HFFc6 (cell line): ENCODE data around the gene PLPPR5. TPM values are rescaled to one million over a fixed set of nuclear protein-coding genes. Genes with fewer than 3 reads are reported as not detected.

Experiments
- DNase-seq: peaks from one replicate; pipeline ENCODE4 v3.0.0-alpha.2; 2018
- H3K27ac Mint-ChIP-seq: 2 replicates; pipeline ENCODE4 v1.8.0; 2020; ENCODE audit warnings: mild to moderate bottlenecking, mixed read lengths
- H3K27me3 Mint-ChIP-seq: 2 replicates; pipeline ENCODE4 v1.8.0; 2021; ENCODE audit warnings: mild to moderate bottlenecking, moderate library complexity, mixed read lengths; ENCODE audit not compliant: insufficient read depth
- H3K36me3 Mint-ChIP-seq: 2 replicates; pipeline ENCODE4 v1.8.0; 2021; ENCODE audit warnings: low read depth, mixed read lengths
- H3K4me1 Mint-ChIP-seq: 2 replicates; pipeline ENCODE4 v1.8.0; 2020; ENCODE audit warnings: low read depth, mixed read lengths
- H3K4me3 Mint-ChIP-seq: 2 replicates; pipeline ENCODE4 v1.8.0; 2020; ENCODE audit warnings: mild to moderate bottlenecking, moderate library complexity, mixed read lengths
- H3K9me3 Mint-ChIP-seq: 2 replicates; pipeline ENCODE4 v1.8.0; 2020; ENCODE audit warnings: mild to moderate bottlenecking, mixed read lengths
- CTCF ChIP-seq: fragments of 200-600 bp; sonication (generic); IDR thresholded peaks from 2 replicates; pipeline ENCODE4 v1.5.0; 2021; ENCODE audit warnings: antibody characterized with exemption, mild to moderate bottlenecking
- total RNA-seq, 6 experiments: library from RNA; stranded (reverse); fragmentation: NEBNext Ultra II Directional; extraction: Animal tissue kit (Norgen Biotek cat#: 25700); gene quantifications; 2 replicates in 1 of 6; 3 replicates in 5 of 6; pipeline ENCODE4 v1.2.3, GENCODE V29; 2021

The PLPPR5 gene
- total RNA-seq, 6 experiments from 2014 or later, result 0.05 to 0.19 TPM; not detected in 4

GRCh38 chr1:98919652-98920051 is 85.0 kb downstream of the PLPPR5 start:
- no peak for DNase-seq
- Mint-ChIP-seq H3K36me3 (peaks cover 4% of the 10 kb centered on the region; the same call in 1 of the 2 replicates), H3K4me3 (peak overlapping the region; percentile 37; the same call in 1 of the 2 replicates), H3K27ac (peak overlapping the region; percentile 82), H3K4me1 (peaks cover 60% of the 10 kb centered on the region), H3K9me3 (no peaks in the 10 kb centered on the region), H3K27me3 (0 out of 2 replicates have a peak, but pooled peaks cover 1% of the 10 kb centered on the region)
- no peak for TF ChIP-seq CTCF

DNA sequence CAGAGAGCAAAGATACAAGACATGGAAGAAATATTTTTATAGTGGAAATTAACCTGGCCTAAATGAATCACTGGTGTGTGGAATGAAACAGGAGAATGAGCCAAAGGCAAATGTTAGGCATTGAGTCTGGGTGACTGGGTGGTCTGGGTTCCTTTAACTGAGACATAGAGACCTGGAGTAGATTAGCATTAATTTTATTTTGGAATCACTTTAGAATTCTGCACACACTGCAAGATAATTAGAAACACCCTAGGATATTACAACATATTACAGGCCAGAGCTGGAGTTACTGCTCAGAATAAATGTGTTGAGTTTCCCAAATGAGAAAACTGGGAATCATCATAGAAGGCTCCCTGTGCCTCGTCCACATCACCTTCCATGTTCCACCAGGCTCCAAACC is 85.5 kb downstream of the PLPPR5 start:
- Mint-ChIP-seq H3K36me3 (peaks cover 4% of the 10 kb centered on the region; the same call in 1 of the 2 replicates), H3K4me1 (peaks cover 56% of the 10 kb centered on the region), H3K27ac (peak overlapping the region; percentile 5; the same call in 1 of the 2 replicates), H3K9me3 (no peaks in the 10 kb centered on the region), H3K27me3 (0 out of 2 replicates have a peak, but pooled peaks cover 1% of the 10 kb centered on the region), H3K4me3 (no peak overlapping the region)
- DNase-seq, result no peak
- no peak for TF ChIP-seq CTCF

- TF ChIP-seq CTCF, result no peak
- no peaks in the 10 kb centered on the region for H3K36me3 Mint-ChIP-seq
- no peak for DNase-seq
- H3K27ac Mint-ChIP-seq, result no peak overlapping the region
- H3K9me3 Mint-ChIP-seq, result no peaks in the 10 kb centered on the region
- no peak overlapping the region for H3K4me3 Mint-ChIP-seq
- H3K4me1 Mint-ChIP-seq, result peaks cover 15% of the 10 kb centered on the region
- H3K27me3 Mint-ChIP-seq, result 0 out of 2 replicates have a peak, but pooled peaks cover 1% of the 10 kb centered on the region
These were observed 90.1 kb downstream of the PLPPR5 start for GRCh38 chr1:98914547-98914946.

- Mint-ChIP-seq H3K36me3 (no peaks in the 10 kb centered on the region), H3K27me3 (0 out of 2 replicates have a peak, but pooled peaks cover 2% of the 10 kb centered on the region), H3K4me3 (no peak overlapping the region), H3K4me1 (peaks cover 13% of the 10 kb centered on the region), H3K27ac (no peak overlapping the region), H3K9me3 (no peaks in the 10 kb centered on the region)
- no peak for TF ChIP-seq CTCF
- no peak for DNase-seq
These were observed 93.8 kb downstream of the PLPPR5 start for GRCh38 chr1:98910827-98911226.

DNA sequence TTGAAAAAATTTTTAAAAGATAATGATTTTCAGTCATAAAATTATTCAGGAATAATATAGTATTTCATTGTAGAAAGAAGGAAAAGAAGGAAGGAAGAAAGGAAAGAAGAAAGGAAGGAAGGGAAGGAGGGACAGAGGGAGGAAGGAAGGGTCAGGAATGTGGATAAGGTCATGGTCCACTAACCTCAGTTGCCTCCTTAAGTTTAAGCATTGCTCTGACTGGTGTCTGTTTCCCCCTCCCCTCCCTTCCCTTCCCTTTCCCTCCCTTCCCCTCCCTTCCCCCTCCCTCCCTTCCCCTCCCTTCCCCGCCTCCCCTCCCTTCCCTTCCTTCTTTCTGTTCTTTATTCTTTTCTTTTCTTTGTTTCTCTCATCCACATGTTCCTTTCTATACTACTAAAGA is 95.7 kb downstream of the PLPPR5 start:
- H3K9me3 Mint-ChIP-seq, result no peaks in the 10 kb centered on the region
- H3K4me1 Mint-ChIP-seq, result peaks cover 22% of the 10 kb centered on the region
- no peak for DNase-seq
- H3K27me3 Mint-ChIP-seq, result 0 out of 2 replicates have a peak, but pooled peaks cover 2% of the 10 kb centered on the region
- no peaks in the 10 kb centered on the region for H3K36me3 Mint-ChIP-seq
- H3K27ac Mint-ChIP-seq, result no peak overlapping the region
- TF ChIP-seq CTCF, result no peak
- no peak overlapping the region for H3K4me3 Mint-ChIP-seq
